ENCODE results near the gene NBPF6.
"Not testable (repeated sequence)": the region's sequence is repeated elsewhere in the genome, so short reads cannot be mapped to it uniquely, and the experiment has no call there.

NBPF6 gene

GRCh38 chr1:108450043-108450442 is at the start of gene NBPF6:
TSS of gene NBPF6 (plus strand) at chr1:108450343. CDS start at chr1:108450602, 259 bp downstream.
- DNase-seq = not testable (repeated sequence)

GRCh38 chr1:108411098-108411833 is 38.9 kb upstream of the NBPF6 start:
- DNase-seq = not testable (repeated sequence)

- DNase-seq = not testable (repeated sequence)
These were observed 30.0 kb upstream of the NBPF6 start for GRCh38 chr1:108420129-108420528.

GRCh38 chr1:108421061-108421916 is 28.9 kb upstream of the NBPF6 start:
- not testable (repeated sequence) for DNase-seq

GRCh38 chr1:108426877-108427276 is 23.3 kb upstream of the NBPF6 start:
- not testable (repeated sequence) for DNase-seq

GRCh38 chr1:108432002-108432401 is 18.1 kb upstream of the NBPF6 start:
- DNase-seq = not testable (repeated sequence)

GRCh38 chr1:108433404-108433803 is 16.7 kb upstream of the NBPF6 start:
- DNase-seq = not testable (repeated sequence)

- not testable (repeated sequence) for DNase-seq
These were observed 11.6 kb upstream of the NBPF6 start for GRCh38 chr1:108438536-108438935.

- not testable (repeated sequence) for DNase-seq
These were observed 4.4 kb downstream of the NBPF6 start for GRCh38 chr1:108454521-108454920.

GRCh38 chr1:108458661-108459060 is 8.5 kb downstream of the NBPF6 start:
- DNase-seq = not testable (repeated sequence)

GRCh38 chr1:108461758-108462157 is 11.6 kb downstream of the NBPF6 start:
- DNase-seq = not testable (repeated sequence)

GRCh38 chr1:108463962-108464361 is 13.8 kb downstream of the NBPF6 start:
- not testable (repeated sequence) for DNase-seq

- not testable (repeated sequence) for DNase-seq
These were observed 16.0 kb downstream of the NBPF6 start for GRCh38 chr1:108466166-108466565.

GRCh38 chr1:108467155-108467554 is 17.0 kb downstream of the NBPF6 start:
- DNase-seq = not testable (repeated sequence)

GRCh38 chr1:108470750-108471149 is 20.6 kb downstream of the NBPF6 start:
- DNase-seq = not testable (repeated sequence)

GRCh38 chr1:108474516-108474915 is 24.4 kb downstream of the NBPF6 start:
- not testable (repeated sequence) for DNase-seq

- DNase-seq = no peak
These were observed 28.4 kb downstream of the NBPF6 start for GRCh38 chr1:108478429-108479015.

- DNase-seq = no peak
These were observed 32.6 kb downstream of the NBPF6 start for GRCh38 chr1:108482708-108483107.

- DNase-seq = not testable (repeated sequence)
These were observed 35.8 kb downstream of the NBPF6 start for GRCh38 chr1:108485990-108486389.

- DNase-seq = not testable (repeated sequence)
These were observed 36.6 kb downstream of the NBPF6 start for GRCh38 chr1:108486707-108487106.

GRCh38 chr1:108495008-108495407 is 44.9 kb downstream of the NBPF6 start:
- DNase-seq = not testable (repeated sequence)

GRCh38 chr1:108496856-108497255 is 46.7 kb downstream of the NBPF6 start:
- DNase-seq = not testable (repeated sequence)

GRCh38 chr1:108502138-108502537 is 52.0 kb downstream of the NBPF6 start:
- no peak for DNase-seq
